Islet of Langerhans (tissue), 1 donor: ENCODE measurements around the gene BNC2.
"Not testable (repeated sequence)": the region's sequence is repeated elsewhere in the genome, so short reads cannot be mapped to it uniquely, and the experiment has no call there.

Experiments
- FAIRE-seq: peaks from one replicate; lab custom pipeline; 2011; peaks lifted over from hg19 to GRCh38; lab: Jason Lieb, UNC

The BNC2 gene

DNA sequence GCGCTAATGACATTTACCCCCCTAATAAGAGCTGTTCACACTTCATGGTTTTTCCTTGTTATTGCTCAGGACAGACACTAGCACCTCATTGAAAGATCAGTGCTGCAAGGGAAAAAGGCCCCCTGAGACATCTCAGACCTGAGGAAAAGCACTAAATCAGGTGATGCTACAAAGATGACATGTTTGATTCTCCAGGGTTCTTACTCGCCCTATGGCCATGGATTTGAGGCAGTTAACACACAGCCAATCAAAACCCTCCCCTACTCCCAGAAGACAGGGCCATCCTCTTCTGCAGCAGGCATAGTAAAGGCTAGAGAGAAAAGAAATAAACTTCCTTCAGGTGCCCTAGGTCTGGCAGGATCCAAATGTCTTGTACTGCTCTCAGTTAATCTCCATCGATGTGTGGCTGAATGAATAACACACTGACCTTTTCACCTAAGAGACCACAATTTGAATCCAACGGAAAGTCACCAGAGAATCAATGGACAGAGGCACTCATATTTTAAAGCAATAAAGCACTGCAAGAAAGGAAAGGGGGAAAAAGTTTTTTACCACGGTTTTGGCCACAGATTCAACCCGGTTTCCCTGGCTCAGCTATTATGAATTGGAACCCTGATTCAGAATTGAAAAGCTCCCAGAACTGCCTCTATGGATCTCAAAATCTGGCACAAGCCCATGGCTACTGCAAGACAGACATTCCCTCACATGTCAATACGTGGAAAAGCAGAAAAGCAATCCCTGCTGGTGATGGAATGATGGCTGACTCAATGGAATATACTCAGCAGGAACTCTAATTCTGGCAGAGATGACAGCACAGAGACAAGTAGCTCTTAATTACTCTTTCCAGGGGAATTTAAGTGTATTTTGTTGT is 329.5 kb downstream of the BNC2 start:
- no peak for FAIRE-seq

- FAIRE-seq, result not testable (repeated sequence)
Measured at GRCh38 chr9:16539626-16540025, 330.8 kb downstream of the BNC2 start.

- FAIRE-seq, result no peak
Measured at GRCh38 chr9:16535555-16535954, 334.9 kb downstream of the BNC2 start.

DNA sequence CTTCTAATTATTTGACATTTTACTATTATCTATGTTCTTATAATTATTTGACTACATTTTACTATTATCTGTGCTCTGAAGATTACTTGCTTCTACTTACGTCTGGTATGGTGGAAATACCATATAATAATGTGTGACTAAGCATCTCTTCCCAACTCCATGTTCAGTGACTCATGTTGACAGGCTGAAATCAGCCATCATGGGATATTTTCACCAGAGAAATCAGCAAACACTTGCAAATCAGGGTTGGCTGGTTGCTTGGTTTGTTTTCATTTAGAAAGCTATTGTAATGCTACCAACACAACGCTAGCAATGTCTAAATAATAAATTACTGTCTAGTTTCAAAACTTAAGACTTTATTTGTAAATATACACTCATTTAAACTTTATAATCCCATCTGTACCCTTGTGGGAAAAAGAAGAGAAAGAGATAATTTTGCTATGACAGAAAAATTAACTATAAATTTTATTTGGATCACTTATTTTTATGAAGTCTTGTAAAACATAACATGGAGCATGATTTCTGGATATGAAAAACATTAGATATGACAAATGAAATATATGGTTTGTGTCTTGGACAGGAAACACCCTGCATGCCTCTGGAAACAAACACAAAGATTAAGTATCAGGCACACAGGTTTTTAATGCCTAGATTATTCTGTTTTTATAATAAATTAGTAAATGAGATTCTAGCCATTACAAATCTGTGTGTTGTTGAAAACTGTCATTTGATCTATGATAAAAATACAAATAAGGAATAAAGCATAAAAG is 337.6 kb downstream of the BNC2 start:
- no peak for FAIRE-seq

GRCh38 chr9:16532272-16532671 is 338.2 kb downstream of the BNC2 start:
- FAIRE-seq, result no peak

DNA sequence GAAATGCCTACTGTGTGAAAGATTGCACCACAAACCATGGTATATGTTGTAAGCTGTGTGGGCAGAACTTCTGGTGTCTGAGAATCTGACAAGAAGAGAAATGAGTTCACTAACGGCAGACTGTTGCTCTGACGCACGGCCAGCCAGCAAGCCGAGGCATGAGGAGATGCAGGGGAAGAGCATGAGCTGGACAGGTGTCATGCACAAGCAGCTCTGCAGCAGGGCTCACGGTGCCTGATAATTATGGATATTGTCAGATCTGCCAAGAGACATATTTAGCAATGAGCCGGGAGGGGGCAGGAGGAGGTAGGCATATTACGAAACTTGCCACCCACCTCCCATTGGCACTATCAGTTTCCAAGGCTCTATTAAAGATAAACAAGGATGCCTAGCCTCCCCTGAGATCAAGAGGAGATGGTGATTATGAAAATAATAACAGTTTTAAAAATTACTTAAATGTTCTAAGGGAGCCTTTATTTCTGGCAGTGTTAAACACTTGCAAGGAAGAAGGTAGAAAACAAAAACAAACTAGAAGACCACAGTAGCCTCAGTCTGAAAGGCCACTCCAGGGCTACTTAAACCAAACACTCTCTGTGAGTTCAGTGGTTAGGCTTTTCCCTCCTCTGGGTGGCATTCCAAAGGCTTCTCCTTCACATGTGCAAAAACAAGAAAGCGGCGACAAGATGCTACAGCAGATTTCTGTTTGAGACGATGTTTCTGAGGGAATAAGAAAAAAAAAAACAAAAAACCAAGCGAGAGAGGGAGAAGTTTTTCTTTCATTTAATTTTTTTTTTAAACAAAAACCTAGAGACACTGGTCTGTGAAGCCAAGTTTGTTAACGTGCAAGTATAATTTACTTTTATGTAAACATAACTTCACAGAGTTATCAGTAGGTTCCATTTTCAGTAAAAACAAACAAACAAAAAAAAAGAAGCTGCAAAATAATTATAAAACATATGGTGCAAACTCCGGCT is 339.5 kb downstream of the BNC2 start:
- FAIRE-seq, result no peak

- no peak for FAIRE-seq
Measured at GRCh38 chr9:16527573-16527972, 342.9 kb downstream of the BNC2 start.

- FAIRE-seq, result no peak
Measured at GRCh38 chr9:16526380-16526779, 344.1 kb downstream of the BNC2 start.

DNA sequence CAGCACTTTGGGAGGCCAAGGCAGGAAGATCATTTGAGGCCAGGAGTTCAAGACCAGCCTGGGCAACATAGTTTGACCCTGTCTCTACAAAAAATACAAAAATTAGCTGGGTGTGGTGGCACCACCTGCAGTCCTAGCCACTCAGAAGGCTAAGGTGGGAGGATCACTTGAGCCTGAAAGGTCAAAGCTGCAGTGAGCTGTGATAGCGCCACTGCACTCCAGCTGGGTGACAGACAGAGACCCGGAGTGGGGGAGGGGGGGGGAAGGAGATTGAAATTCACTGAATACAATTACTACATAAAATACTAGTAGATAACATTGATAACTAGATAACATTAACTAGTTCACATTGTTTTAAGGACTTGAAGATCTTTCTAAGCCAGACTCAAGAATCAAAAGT is 345.6 kb downstream of the BNC2 start:
- no peak for FAIRE-seq

DNA sequence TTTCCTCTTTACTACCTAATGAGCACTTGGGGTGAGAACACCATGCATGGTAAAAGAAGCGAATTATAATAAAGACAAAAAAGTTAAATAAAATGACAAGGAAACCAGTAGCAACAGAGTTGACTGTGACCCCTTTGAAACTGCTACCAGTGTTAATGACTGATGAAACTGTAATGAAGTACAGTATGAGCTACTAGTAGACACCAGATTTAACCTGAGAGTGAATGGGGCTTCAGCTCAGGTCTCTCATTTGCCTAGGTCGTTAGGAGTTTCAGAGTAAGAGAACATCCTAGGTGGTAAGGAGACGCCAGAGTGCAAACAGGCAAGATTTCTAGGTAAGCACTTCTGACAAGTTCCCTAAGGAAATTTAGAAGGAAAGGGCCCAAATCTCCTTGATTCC is 346.4 kb downstream of the BNC2 start:
- no peak for FAIRE-seq

DNA sequence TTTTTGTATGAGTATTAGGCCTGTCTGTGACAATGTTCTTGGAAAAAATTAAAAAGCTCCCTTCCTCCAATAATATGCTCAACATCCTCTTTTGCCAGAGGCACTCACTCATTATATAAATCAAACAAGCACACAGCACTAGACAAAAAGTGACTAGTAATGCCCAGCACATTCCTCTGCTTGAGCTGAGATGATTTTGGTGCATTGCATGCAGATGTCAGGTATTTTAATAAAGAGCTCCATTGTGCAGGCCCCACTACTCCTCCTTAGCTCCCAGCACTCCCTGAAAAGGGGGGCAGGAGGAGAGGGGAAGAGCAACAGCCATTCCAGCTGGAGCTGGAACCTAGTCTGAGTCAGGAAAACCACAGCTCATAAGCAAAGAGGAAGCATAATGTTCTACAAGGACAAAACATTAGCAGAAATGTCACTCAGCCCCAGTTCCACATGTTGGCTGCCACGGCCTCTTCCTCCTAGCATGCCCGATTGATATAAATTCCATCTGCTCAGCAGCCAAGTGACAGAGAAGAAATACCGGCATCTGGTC is 348.5 kb downstream of the BNC2 start:
- FAIRE-seq, result no peak

DNA sequence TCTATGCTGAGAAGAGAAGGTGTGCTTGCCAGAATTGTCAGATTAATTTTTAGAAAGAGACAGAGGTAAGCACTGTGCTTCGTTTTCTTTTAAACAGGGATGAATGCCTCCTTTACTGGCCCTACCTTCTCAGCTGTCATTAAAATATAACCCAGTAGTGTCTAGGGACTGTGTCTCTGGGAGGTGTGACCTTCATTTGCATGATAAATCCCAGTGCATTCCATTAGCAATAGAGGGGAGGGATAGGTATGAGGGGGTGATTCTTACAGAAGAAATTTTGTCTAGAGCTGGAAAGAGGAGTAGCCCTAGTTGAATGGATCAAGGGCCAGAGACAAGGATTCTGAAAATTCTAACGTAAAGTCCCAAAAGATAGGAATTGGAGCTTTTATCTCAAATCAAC is 351.5 kb downstream of the BNC2 start:
- no peak for FAIRE-seq

DNA sequence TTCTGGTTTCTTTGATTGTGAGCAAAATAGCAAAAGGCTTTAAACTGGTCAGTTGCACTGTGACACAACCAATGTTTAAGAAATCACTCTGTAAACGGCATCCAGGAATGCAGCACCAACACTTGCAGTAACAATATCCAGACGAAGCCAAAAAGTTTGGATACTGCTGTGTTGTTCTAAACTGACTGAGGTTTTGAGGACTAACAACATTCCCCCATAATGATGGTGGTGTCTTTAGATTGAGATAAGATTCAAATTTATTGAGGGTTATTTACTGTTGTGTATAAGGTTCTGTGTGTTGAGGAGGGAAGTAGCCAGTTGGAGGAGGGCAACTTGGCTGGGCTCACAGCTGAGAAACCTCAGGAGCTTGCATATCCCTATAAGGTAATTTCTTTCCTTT is 353.6 kb downstream of the BNC2 start:
- FAIRE-seq, result no peak

- FAIRE-seq, result no peak
Measured at GRCh38 chr9:16515879-16516301, 354.6 kb downstream of the BNC2 start.

DNA sequence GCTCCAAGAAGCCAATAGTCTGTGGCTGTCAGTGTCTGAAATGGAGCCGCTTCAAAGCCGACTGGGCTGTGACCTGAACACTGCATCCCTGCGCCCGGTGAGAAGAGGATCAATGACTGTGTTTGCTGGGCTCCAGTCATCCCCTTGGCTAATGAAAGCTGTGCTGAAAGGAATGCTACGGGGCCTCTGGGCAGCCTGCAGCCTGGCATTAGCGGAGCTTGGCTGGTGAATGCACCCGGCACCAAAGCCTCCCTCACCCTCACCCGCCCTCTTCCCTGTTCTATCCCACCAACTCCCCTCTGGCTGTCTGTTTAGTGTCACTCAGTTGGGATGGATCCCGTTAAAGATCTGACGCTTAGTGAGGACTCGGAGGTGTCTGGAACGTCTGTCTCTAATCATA is 355.3 kb downstream of the BNC2 start:
- FAIRE-seq, result no peak

DNA sequence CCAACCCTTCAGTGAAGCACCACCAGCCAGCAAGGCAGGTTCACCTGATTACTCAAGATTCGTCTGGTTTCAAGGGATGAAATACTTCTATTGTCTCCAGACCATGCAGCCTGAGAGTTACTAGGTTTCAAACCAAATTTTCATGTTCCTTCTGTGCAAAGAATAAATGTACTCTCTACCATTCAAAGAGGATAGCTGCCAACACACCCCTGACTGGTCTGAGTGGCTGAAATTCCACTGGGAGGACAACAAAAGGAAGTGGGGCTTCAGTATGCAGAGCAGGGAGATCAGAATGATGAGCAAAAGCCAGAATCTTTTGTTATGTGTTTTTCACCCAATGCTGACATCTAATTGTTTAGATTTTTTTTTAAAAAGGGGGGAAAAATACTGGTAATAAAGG is 356.3 kb downstream of the BNC2 start:
- no peak for FAIRE-seq

DNA sequence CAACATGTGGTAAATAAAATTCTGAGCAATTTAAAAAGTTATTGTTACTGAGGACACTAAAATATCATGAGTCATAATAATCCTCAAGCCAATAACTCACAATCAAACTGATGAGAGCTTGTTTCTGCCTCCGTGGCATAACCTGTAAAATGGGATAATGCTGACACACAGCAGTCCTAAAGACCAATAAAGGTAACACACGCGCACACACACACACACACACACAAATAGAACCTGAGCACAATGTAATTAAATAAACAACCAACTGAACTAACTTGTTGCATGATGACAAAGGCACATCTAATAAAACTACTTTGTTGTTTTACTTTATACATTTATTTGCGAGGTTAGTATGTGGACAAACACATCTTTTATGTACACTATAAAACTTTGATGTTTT is 358.2 kb downstream of the BNC2 start:
- FAIRE-seq, result no peak

GRCh38 chr9:16510482-16510881 is 360.0 kb downstream of the BNC2 start:
- FAIRE-seq, result no peak

DNA sequence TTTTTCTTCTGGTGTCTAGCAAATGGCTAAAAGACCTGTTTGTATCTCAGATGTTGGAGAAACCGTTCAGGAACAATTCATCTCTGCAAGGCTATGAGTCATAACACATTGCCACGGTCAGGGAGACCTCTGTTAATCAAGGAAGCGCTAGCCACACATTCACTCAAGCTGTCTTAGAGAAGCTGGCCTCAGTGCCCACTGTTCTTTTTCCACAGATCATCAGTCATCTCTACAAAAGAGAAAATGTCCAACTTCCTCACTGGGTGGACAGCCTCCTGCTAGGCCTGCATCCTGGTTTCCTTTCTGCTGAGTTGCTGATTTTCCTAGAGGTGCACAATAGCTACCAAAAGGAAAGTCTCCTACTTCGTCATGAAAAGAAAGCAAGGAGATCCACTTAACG is 360.5 kb downstream of the BNC2 start:
- FAIRE-seq, result no peak

GRCh38 chr9:16505199-16505598 is 365.3 kb downstream of the BNC2 start:
- no peak for FAIRE-seq

- no peak for FAIRE-seq
Measured at GRCh38 chr9:16501726-16502125, 368.7 kb downstream of the BNC2 start.

- FAIRE-seq, result no peak
Measured at GRCh38 chr9:16501141-16501540, 369.3 kb downstream of the BNC2 start.
